ENCODE results near the gene DNAAF1. TPM values are rescaled to one million over a fixed set of nuclear protein-coding genes. Genes with fewer than 3 reads are reported as not detected.

DNAAF1 gene
- total RNA-seq, 3 donors from 2014 or later (not counting 1 experiment from before 2014, with no cell fraction given) = 0.43 to 2.9 (median 0.95) TPM

DNA sequence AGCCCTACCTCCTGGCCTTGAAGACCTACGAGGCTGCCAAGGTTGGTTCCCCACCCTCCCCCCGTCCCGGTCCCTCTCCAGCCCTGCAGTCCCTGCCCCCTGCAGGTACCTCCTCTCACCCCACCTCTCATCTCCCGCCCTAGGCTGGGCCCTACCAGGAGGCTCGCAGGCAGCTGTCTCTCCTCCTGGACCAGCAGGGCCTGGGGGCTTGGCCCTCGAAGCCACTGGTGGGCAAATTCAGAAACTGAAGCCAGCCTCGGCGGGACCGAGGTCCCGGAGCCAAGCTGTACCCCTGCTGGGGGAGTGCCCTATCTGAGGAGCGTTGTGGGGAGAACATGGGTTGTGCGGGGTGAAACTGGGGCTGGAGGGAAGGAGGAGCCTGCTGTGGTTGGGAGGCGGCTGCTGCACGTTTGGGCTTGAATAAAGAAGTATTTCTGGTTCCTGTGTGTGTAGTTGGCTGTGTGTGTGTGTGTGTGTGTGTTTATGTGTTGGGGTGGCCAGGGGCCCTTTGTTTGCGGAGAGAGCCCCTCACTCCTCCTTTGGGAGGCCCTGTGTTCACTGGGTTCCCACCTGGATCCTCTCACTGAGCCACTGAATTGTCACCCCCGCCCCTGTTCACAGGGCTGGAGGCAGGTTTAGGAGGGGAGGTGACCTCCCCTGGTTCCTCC lies 51.8 kb downstream of the DNAAF1 start:
- TF ChIP-seq, protein P1, sequence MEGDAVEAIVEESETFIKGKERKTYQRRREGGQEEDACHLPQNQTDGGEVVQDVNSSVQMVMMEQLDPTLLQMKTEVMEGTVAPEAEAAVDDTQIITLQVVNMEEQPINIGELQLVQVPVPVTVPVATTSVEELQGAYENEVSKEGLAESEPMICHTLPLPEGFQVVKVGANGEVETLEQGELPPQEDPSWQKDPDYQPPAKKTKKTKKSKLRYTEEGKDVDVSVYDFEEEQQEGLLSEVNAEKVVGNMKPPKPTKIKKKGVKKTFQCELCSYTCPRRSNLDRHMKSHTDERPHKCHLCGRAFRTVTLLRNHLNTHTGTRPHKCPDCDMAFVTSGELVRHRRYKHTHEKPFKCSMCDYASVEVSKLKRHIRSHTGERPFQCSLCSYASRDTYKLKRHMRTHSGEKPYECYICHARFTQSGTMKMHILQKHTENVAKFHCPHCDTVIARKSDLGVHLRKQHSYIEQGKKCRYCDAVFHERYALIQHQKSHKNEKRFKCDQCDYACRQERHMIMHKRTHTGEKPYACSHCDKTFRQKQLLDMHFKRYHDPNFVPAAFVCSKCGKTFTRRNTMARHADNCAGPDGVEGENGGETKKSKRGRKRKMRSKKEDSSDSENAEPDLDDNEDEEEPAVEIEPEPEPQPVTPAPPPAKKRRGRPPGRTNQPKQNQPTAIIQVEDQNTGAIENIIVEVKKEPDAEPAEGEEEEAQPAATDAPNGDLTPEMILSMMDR (IDR thresholded peaks at IDR 0.05) = no peak
- WGBS (ENCODE audit: insufficient coverage) = 73% methylated on average over 16 of the region's 16 CpGs
- peaks cover 13% of the 10 kb centered on the region for H3K4me1 ChIP-seq (ENCODE audit: control insufficient read depth, insufficient read depth, low read length)
- no peak overlapping the region for H3K27ac ChIP-seq (ENCODE audit: low read length)
- Mint-ChIP-seq H3K9me3 (no peaks in the 10 kb centered on the region), H3K36me3 (no peaks in the 10 kb centered on the region), H3K27ac (no peak overlapping the region), H3K4me3 (no peak overlapping the region), H3K4me1 (peaks cover 0 to 9% of the 10 kb centered on the region in 2 donors), H3K27me3 (ENCODE audit: low read depth in 2 of 2) (peaks cover 0 to 3% of the 10 kb centered on the region in 2 donors)
- DNase-seq = no peak
- no peak for ATAC-seq
- no peak overlapping the region for H3K4me3 ChIP-seq (ENCODE audit: low read length)
- no peaks in the 10 kb centered on the region for H3K9me3 ChIP-seq (ENCODE audit: control insufficient read depth, insufficient read depth, low read length)
- intact Hi-C loops (cut with micrococcal nuclease) = no loop called here
- H3K36me3 ChIP-seq (ENCODE audit: control insufficient read depth, insufficient read depth, low read length) = no peaks in the 10 kb centered on the region
- H3K27me3 ChIP-seq (ENCODE audit: control insufficient read depth, insufficient read depth, low read length) = no peaks in the 10 kb centered on the region

DNA sequence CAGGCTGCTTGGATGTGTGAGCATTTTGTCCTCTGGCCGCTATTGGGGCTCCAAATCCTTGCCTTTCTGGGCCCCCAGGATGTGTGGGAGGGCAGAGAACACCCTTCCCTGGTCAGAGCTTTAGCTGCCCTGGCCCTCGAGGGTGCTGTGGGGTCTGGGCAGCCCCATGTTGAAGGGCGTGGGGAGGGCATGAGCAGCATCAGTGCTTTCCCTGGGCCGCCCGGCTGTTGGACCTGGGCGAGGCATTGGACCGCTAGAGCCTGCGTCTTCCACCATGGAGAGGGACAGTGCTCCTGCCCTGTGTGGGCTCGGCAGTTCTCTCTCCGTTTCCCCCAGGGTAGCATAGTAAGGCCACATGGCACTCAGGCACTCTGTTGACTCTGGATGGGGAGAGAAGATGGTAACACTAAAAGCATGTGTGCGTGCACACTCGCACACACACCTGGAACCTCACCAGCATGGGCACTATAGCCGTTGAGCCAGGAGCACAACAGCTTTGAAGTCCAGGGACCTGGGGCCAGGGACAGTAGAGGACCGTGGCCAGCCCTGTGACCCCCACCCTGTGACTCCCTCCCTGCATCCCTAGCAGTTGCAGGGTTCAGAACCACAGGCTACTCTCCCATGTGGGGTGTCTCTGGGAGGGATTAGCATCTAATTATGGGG lies 52.5 kb downstream of the DNAAF1 start:
- Mint-ChIP-seq H3K4me3 (no peak overlapping the region), H3K36me3 (no peaks in the 10 kb centered on the region), H3K9me3 (no peaks in the 10 kb centered on the region), H3K27me3 (ENCODE audit: low read depth in 2 of 2) (peaks cover 0 to 3% of the 10 kb centered on the region in 2 donors), H3K27ac (no peak overlapping the region), H3K4me1 (peaks cover 0 to 9% of the 10 kb centered on the region in 2 donors)
- Histone ChIP-seq H3K4me3 (ENCODE audit: low read length) (no peak overlapping the region), H3K27me3 (ENCODE audit: control insufficient read depth, insufficient read depth, low read length) (no peaks in the 10 kb centered on the region), H3K4me1 (ENCODE audit: control insufficient read depth, insufficient read depth, low read length) (peaks cover 13% of the 10 kb centered on the region), H3K27ac (ENCODE audit: low read length) (no peak overlapping the region), H3K36me3 (ENCODE audit: control insufficient read depth, insufficient read depth, low read length) (no peaks in the 10 kb centered on the region), H3K9me3 (ENCODE audit: control insufficient read depth, insufficient read depth, low read length) (no peaks in the 10 kb centered on the region)
- ATAC-seq (no peak), DNase-seq (no peak)
- TF ChIP-seq, protein P1 (IDR thresholded peaks at IDR 0.05) = no peak
- WGBS (ENCODE audit: insufficient coverage) = 91% methylated on average over 13 of the region's 14 CpGs
- intact Hi-C loops (cut with micrococcal nuclease) = no loop called here

DNA sequence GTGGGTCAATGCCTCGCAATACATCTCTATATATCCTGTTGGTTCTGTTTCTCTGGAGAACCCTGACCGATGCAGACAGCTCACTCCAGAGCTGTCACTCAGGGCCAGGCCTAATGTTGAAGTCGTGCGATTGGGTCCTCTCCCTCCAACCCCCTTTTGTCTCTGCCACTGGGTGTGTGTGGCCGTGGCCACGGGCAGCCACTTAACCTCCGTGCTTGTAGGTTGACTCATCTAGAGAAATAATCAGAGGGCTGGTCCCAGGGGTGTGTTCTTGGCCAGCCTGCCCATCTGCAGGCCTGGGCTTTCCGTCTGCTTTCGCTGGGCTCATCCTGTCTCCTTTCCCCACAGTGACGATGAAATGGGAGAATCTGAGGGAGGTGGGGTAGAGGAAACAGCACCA lies 53.3 kb downstream of the DNAAF1 start:
- intact Hi-C loops (cut with micrococcal nuclease) = no loop called here
- H3K27ac Mint-ChIP-seq = no peak overlapping the region
- ATAC-seq (no peak), DNase-seq (no peak)
- Histone ChIP-seq H3K4me3 (ENCODE audit: low read length) (no peak overlapping the region), H3K9me3 (ENCODE audit: control insufficient read depth, insufficient read depth, low read length) (no peaks in the 10 kb centered on the region), H3K4me1 (ENCODE audit: control insufficient read depth, insufficient read depth, low read length) (peaks cover 13% of the 10 kb centered on the region), H3K27me3 (ENCODE audit: control insufficient read depth, insufficient read depth, low read length) (no peaks in the 10 kb centered on the region), H3K36me3 (ENCODE audit: control insufficient read depth, insufficient read depth, low read length) (no peaks in the 10 kb centered on the region), H3K27ac (ENCODE audit: low read length) (no peak overlapping the region)
- H3K27me3 Mint-ChIP-seq (ENCODE audit: low read depth in 2 of 2) = peaks cover 0 to 3% of the 10 kb centered on the region in 2 donors
- no peaks in the 10 kb centered on the region for H3K9me3 Mint-ChIP-seq
- peaks cover 0 to 9% of the 10 kb centered on the region in 2 donors for H3K4me1 Mint-ChIP-seq
- no peaks in the 10 kb centered on the region for H3K36me3 Mint-ChIP-seq
- no peak overlapping the region for H3K4me3 Mint-ChIP-seq
- 90% methylated on average over 10 of the region's 10 CpGs for WGBS (ENCODE audit: insufficient coverage)
- TF ChIP-seq, protein P1 (IDR thresholded peaks at IDR 0.05) = no peak
